Gastroesophageal sphincter (tissue), 4 donors: ENCODE results near the gene EDEM2. TPM values are rescaled to one million over a fixed set of nuclear protein-coding genes. Genes with fewer than 3 reads are reported as not detected.

Experiments
- ATAC-seq: fragments of 150-250 bp; one replicate; pipeline ENCODE4 v1.9.1; 2016; ENCODE audit warnings: mild to moderate bottlenecking, moderate library complexity
- H3K27ac ChIP-seq, 4 donors: fragments of 200-600 bp; sonication (generic) in 3 of 4; 1 replicate in 3 of 4; 2 replicates in 1 of 4; pipeline ENCODE4 v1.5.1; 2016 to 2019
- H3K27me3 ChIP-seq: fragments of 200-600 bp; sonication (generic); one replicate; pipeline ENCODE4 v1.5.1; 2019
- H3K36me3 ChIP-seq, 2 donors: fragments of 200-600 bp; sonication (generic); one replicate each; pipeline ENCODE4 v1.5.1; 2019; ENCODE audit warnings: control low read depth in 1 of 2
- H3K4me1 ChIP-seq, 3 donors: fragments of 200-600 bp; sonication (generic); 1 replicate in 2 of 3; 2 replicates in 1 of 3; pipeline ENCODE4 v1.5.1; 2016 to 2019; ENCODE audit warnings: control low read depth in 2 of 3
- H3K4me3 ChIP-seq, 2 donors: fragments of 200-600 bp; sonication (generic); one replicate each; pipeline ENCODE4 v1.5.1; 2019; ENCODE audit warnings: mild to moderate bottlenecking in 1 of 2, moderate library complexity in 1 of 2
- H3K9me3 ChIP-seq, 3 donors: fragments of 200-600 bp; sonication (generic); one replicate each; pipeline ENCODE4 v1.5.1; 2017 to 2019; ENCODE audit warnings: control low read depth in 2 of 3
- CTCF ChIP-seq, 4 experiments: fragments of 200-600 bp in 2 of 4; fragments of 450-650 bp in 2 of 4; sonication (generic) in 1 of 4; IDR thresholded peaks; one replicate each; pipeline ENCODE4 v1.5.1; 2017 to 2019; ENCODE audit warnings: antibody characterized with exemption in 4 of 4, mild to moderate bottlenecking in 2 of 4, moderate library complexity in 2 of 4
- EP300 ChIP-seq: sonication (generic); formaldehyde crosslinking; IDR thresholded peaks from one replicate; pipeline ENCODE4 v1.6.1; 2017; ENCODE audit warnings: antibody characterized with exemption, mild to moderate bottlenecking
- POLR2A ChIP-seq, 2 donors: fragments of 450-650 bp; IDR thresholded peaks; one replicate each; pipeline ENCODE4 v1.6.1; 2017; ENCODE audit warnings: antibody characterized with exemption in 2 of 2, mild to moderate bottlenecking in 2 of 2, moderate library complexity in 1 of 2
- POLR2AphosphoS5 ChIP-seq: sonication (generic); formaldehyde crosslinking; IDR thresholded peaks from one replicate; pipeline ENCODE4 v1.6.1; 2017; ENCODE audit warnings: antibody characterized with exemption
- WGBS, 2 donors: methylation state at CpG; one replicate each; pipeline ENCODE4 v1.1.5; 2018; ENCODE audit warnings: low coverage in 1 of 2; 5-methylcytosine and 5-hydroxymethylcytosine counted together
- total RNA-seq, 4 donors: library from RNA; depleted of rRNA; stranded (reverse); fragments of >200 nt; gene quantifications; one replicate each; pipeline ENCODE4 v1.1.0, GENCODE V29; 2016

The EDEM2 gene
- total RNA-seq, 4 donors from 2014 or later = 11.2 to 18.9 (median 13.5) TPM

- Histone ChIP-seq H3K4me1 (no peaks in the 10 kb centered on the region), H3K27me3 (no peaks in the 10 kb centered on the region), H3K36me3 (peaks cover 0 to 96% of the 10 kb centered on the region in 2 donors), H3K9me3 (no peaks in the 10 kb centered on the region), H3K27ac (no peak overlapping the region), H3K4me3 (no peak overlapping the region)
- TF ChIP-seq POLR2AphosphoS5 = no peak
- no peak for TF ChIP-seq CTCF (IDR thresholded peaks at IDR 0.05)
- no peak for TF ChIP-seq POLR2A (IDR thresholded peaks at IDR 0.05)
- no peak for TF ChIP-seq EP300
- ATAC-seq = no peak
- 20 to 72% methylated on average over 1 to 5 of the region's 7 CpGs for WGBS, 2 donors
These were observed 25.9 kb downstream of the EDEM2 start for GRCh38 chr20:35121186-35121585.

- H3K9me3 ChIP-seq = no peaks in the 10 kb centered on the region
- ATAC-seq = peak; percentile 56
- TF ChIP-seq POLR2A (IDR thresholded peaks at IDR 0.05) = no peak
- no peak for TF ChIP-seq EP300
- no peak for TF ChIP-seq CTCF (IDR thresholded peaks at IDR 0.05)
- no peak for TF ChIP-seq POLR2AphosphoS5
- 88 to 91% methylated on average over 4 to 5 of the region's 8 CpGs for WGBS, 2 donors
- H3K4me1 ChIP-seq = no peaks in the 10 kb centered on the region
- H3K36me3 ChIP-seq = peaks cover 0 to 96% of the 10 kb centered on the region in 2 donors
- H3K27ac ChIP-seq = no peak overlapping the region
- H3K4me3 ChIP-seq = no peak overlapping the region
- no peaks in the 10 kb centered on the region for H3K27me3 ChIP-seq
These were observed 27.0 kb downstream of the EDEM2 start for GRCh38 chr20:35120012-35120701.

- WGBS, 2 donors = 67 to 91% methylated on average over 1 of the region's 1 CpG
- TF ChIP-seq CTCF (IDR thresholded peaks at IDR 0.05) (no peak), EP300 (no peak), POLR2AphosphoS5 (no peak), POLR2A (IDR thresholded peaks at IDR 0.05) (no peak)
- H3K4me1 ChIP-seq = no peaks in the 10 kb centered on the region
- no peak for ATAC-seq
- no peaks in the 10 kb centered on the region for H3K27me3 ChIP-seq
- peaks cover 0 to 92% of the 10 kb centered on the region in 2 donors for H3K36me3 ChIP-seq
- H3K9me3 ChIP-seq = no peaks in the 10 kb centered on the region
- H3K27ac ChIP-seq = no peak overlapping the region
- H3K4me3 ChIP-seq = no peak overlapping the region
These were observed 29.5 kb downstream of the EDEM2 start for GRCh38 chr20:35117629-35118028.

- peak overlapping the region in 1 of 4 donors; percentile 25 for H3K27ac ChIP-seq
- H3K27me3 ChIP-seq = no peaks in the 10 kb centered on the region
- no peak overlapping the region for H3K4me3 ChIP-seq
- peak; percentile 66 for ATAC-seq
- no peaks in the 10 kb centered on the region for H3K4me1 ChIP-seq
- H3K36me3 ChIP-seq = peaks cover 0 to 92% of the 10 kb centered on the region in 2 donors
- no peaks in the 10 kb centered on the region for H3K9me3 ChIP-seq
- TF ChIP-seq CTCF (IDR thresholded peaks at IDR 0.05) = no peak
- TF ChIP-seq POLR2AphosphoS5 = peak; percentile 31
These were observed 29.9 kb downstream of the EDEM2 start for GRCh38 chr20:35117196-35117595.

GRCh38 chr20:35116258-35116657, 30.9 kb downstream of the EDEM2 start:
- ATAC-seq = no peak
- H3K4me1 ChIP-seq = no peaks in the 10 kb centered on the region
- peaks cover 0 to 82% of the 10 kb centered on the region in 2 donors for H3K36me3 ChIP-seq
- no peaks in the 10 kb centered on the region for H3K9me3 ChIP-seq
- peak overlapping the region in 2 of 4 donors; percentile 16 to 19 for H3K27ac ChIP-seq
- TF ChIP-seq POLR2A (IDR thresholded peaks at IDR 0.05) (no peak), POLR2AphosphoS5 (no peak), CTCF (IDR thresholded peaks at IDR 0.05) (no peak), EP300 (no peak)
- H3K27me3 ChIP-seq = no peaks in the 10 kb centered on the region
- no peak overlapping the region for H3K4me3 ChIP-seq
- 73 to 83% methylated on average over 4 of the region's 4 CpGs for WGBS, 2 donors
